Measurements from ENCODE around the gene ZNF470. TPM values are rescaled to one million over a fixed set of nuclear protein-coding genes. Genes with fewer than 3 reads are reported as not detected.

ZNF470 gene
- total RNA-seq, 1 experiment from 2014 or later, result 7.1 TPM

DNA sequence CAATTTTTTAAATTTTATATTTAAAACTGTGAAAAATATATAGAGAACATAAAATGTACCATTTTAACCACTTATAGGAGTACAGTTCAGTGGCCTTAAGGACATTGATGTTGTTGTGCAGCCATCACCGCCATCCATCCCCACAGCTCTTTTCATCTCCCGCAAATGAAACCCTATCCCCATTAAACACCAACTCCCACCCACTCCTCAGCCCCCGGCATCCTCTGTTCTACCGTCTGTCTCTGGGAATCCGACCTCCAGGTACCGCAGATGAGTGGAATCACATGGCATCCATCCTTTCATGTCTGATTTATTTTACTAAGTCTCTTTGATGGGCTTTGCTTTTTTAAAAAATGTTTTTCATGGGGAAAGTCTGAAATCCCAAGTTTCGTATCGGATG lies 51.9 kb downstream of the ZNF470 start:
- no peak for DNase-seq
- Histone ChIP-seq H2BK20ac (ENCODE audit: low read depth, low read length, poor library complexity, severe bottlenecking) (no peak overlapping the region), H3K27me3 (ENCODE audit: insufficient read depth, low read length) (no peaks in the 10 kb centered on the region), H3K4me1 (ENCODE audit: insufficient read depth, low read length) (no peaks in the 10 kb centered on the region), H3K9ac (ENCODE audit: extremely low read depth, insufficient read length, low read length) (no peak overlapping the region), H3K79me2 (ENCODE audit: insufficient read depth, low read length) (no peaks in the 10 kb centered on the region), H2BK5ac (ENCODE audit: insufficient read length, low read length) (no peak overlapping the region), H4K91ac (ENCODE audit: insufficient read length, low read depth, low read length) (no peak overlapping the region), H3K56ac (ENCODE audit: insufficient read length, low read depth, low read length) (no peak overlapping the region), H3K18ac (ENCODE audit: insufficient read length, low read depth, low read length) (no peak overlapping the region), H3T11ph (ENCODE audit: low read length) (no peak overlapping the region), H4K5ac (ENCODE audit: insufficient read length, low read depth, low read length) (no peak overlapping the region), H4K8ac (replicated peaks; ENCODE audit: insufficient read length, low read depth, low read length) (no peak overlapping the region), H3K14ac (ENCODE audit: insufficient read depth, low read length) (no peak overlapping the region), H2BK15ac (ENCODE audit: low read depth, low read length) (no peak overlapping the region), H3K4ac (ENCODE audit: low read depth, low read length) (no peak overlapping the region), H2BK12ac (ENCODE audit: insufficient read length, low read depth, low read length) (no peak overlapping the region), H2AFZ (ENCODE audit: low read length) (no peak overlapping the region), H3K4me2 (ENCODE audit: insufficient read depth, insufficient read length, low read length) (no peak overlapping the region), H3K79me1 (ENCODE audit: insufficient read depth, low read depth, low read length, poor library complexity, severe bottlenecking) (no peaks in the 10 kb centered on the region), H3K27ac (ENCODE audit: insufficient read length, low read depth, low read length) (no peak overlapping the region), H3K23ac (ENCODE audit: insufficient read length, low read depth, low read length) (no peak overlapping the region), H4K20me1 (ENCODE audit: control insufficient read depth, insufficient read depth, insufficient read length) (no peaks in the 10 kb centered on the region), H2AK5ac (ENCODE audit: insufficient read length, low read length) (no peak overlapping the region), H3K23me2 (ENCODE audit: insufficient read length, low read depth, low read length, poor library complexity, severe bottlenecking) (no peaks in the 10 kb centered on the region), H3K9me3 (ENCODE audit: control insufficient read depth, low read depth, low read length) (peaks cover 22% of the 10 kb centered on the region), H2BK120ac (ENCODE audit: low read depth, low read length, poor library complexity, severe bottlenecking) (no peak overlapping the region)
- Mint-ChIP-seq H3K4me1 (no peaks in the 10 kb centered on the region), H3K9me3 (peaks cover 93 to 97% of the 10 kb centered on the region in 2 experiments), H3K36me3 (ENCODE audit: insufficient read depth in 1 of 3, low read depth in 3 of 3) (peaks cover 82 to 95% (median 93%) of the 10 kb centered on the region in 3 experiments), H3K4me3 (no peak overlapping the region), H3K27me3 (ENCODE audit: low read depth) (peaks cover 1% of the 10 kb centered on the region), H3K27ac (no peak overlapping the region)
- TF ChIP-seq, protein P1, sequence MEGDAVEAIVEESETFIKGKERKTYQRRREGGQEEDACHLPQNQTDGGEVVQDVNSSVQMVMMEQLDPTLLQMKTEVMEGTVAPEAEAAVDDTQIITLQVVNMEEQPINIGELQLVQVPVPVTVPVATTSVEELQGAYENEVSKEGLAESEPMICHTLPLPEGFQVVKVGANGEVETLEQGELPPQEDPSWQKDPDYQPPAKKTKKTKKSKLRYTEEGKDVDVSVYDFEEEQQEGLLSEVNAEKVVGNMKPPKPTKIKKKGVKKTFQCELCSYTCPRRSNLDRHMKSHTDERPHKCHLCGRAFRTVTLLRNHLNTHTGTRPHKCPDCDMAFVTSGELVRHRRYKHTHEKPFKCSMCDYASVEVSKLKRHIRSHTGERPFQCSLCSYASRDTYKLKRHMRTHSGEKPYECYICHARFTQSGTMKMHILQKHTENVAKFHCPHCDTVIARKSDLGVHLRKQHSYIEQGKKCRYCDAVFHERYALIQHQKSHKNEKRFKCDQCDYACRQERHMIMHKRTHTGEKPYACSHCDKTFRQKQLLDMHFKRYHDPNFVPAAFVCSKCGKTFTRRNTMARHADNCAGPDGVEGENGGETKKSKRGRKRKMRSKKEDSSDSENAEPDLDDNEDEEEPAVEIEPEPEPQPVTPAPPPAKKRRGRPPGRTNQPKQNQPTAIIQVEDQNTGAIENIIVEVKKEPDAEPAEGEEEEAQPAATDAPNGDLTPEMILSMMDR (conservative IDR thresholded peaks at IDR 0.05), result no peak
- WGBS (ENCODE audit: extremely low coverage, insufficient read length, low lambda C conversion rate), result no CpG with 5 or more reads among the region's 8 CpGs

Measured in H9 (cell line).